ENCODE data around the gene OCA2.

The OCA2 gene

GRCh38 chr15:28078191-28078719 is 20.9 kb downstream of the OCA2 start:
- DNase-seq, result no peak

GRCh38 chr15:28075573-28075972 is 23.5 kb downstream of the OCA2 start:
- DNase-seq, result no peak

GRCh38 chr15:28068930-28069329 is 30.2 kb downstream of the OCA2 start:
- no peak for DNase-seq

GRCh38 chr15:28066231-28066630 is 32.9 kb downstream of the OCA2 start:
- no peak for DNase-seq

- DNase-seq, result no peak
Measured at GRCh38 chr15:28060005-28060404, 39.1 kb downstream of the OCA2 start.

- no peak for DNase-seq
Measured at GRCh38 chr15:28058082-28058481, 41.0 kb downstream of the OCA2 start.

- DNase-seq, result no peak
Measured at GRCh38 chr15:28051955-28052633, 47.0 kb downstream of the OCA2 start.

- DNase-seq, result no peak
Measured at GRCh38 chr15:28049581-28049980, 49.5 kb downstream of the OCA2 start.

- no peak for DNase-seq
Measured at GRCh38 chr15:28047277-28047676, 51.8 kb downstream of the OCA2 start.

- DNase-seq, result peak in 1 of 14 donors; percentile 56
Measured at GRCh38 chr15:28044121-28044672, 54.9 kb downstream of the OCA2 start.

GRCh38 chr15:28043691-28044091 is 55.4 kb downstream of the OCA2 start:
- peak in 1 of 14 donors; percentile 56 for DNase-seq

- no peak for DNase-seq
Measured at GRCh38 chr15:28037969-28038590, 61.0 kb downstream of the OCA2 start.

GRCh38 chr15:28033443-28033842 is 65.7 kb downstream of the OCA2 start:
- no peak for DNase-seq

GRCh38 chr15:28030801-28031200 is 68.3 kb downstream of the OCA2 start:
- no peak for DNase-seq

GRCh38 chr15:28027714-28028076 is 71.4 kb downstream of the OCA2 start:
- DNase-seq, result no peak

GRCh38 chr15:28026764-28027713 is 72.1 kb downstream of the OCA2 start:
- DNase-seq, result no peak

- no peak for DNase-seq
Measured at GRCh38 chr15:28026221-28026620, 72.9 kb downstream of the OCA2 start.

- no peak for DNase-seq
Measured at GRCh38 chr15:28025413-28025812, 73.7 kb downstream of the OCA2 start.

- no peak for DNase-seq
Measured at GRCh38 chr15:28024889-28025250, 74.2 kb downstream of the OCA2 start.

GRCh38 chr15:28023933-28024888 is 74.9 kb downstream of the OCA2 start:
- DNase-seq, result no peak

GRCh38 chr15:28023422-28023821 is 75.7 kb downstream of the OCA2 start:
- DNase-seq, result no peak

GRCh38 chr15:28022961-28023360 is 76.2 kb downstream of the OCA2 start:
- DNase-seq, result no peak
